ENCODE results near the gene ARL8B. TPM values are rescaled to one million over a fixed set of nuclear protein-coding genes. Genes with fewer than 3 reads are reported as not detected.
"Not testable (repeated sequence)": the region's sequence is repeated elsewhere in the genome, so short reads cannot be mapped to it uniquely, and the experiment has no call there.

Gene ARL8B
- total RNA-seq, 3 donors from 2014 or later = 66.7 to 89.4 (median 72.1) TPM

DNA sequence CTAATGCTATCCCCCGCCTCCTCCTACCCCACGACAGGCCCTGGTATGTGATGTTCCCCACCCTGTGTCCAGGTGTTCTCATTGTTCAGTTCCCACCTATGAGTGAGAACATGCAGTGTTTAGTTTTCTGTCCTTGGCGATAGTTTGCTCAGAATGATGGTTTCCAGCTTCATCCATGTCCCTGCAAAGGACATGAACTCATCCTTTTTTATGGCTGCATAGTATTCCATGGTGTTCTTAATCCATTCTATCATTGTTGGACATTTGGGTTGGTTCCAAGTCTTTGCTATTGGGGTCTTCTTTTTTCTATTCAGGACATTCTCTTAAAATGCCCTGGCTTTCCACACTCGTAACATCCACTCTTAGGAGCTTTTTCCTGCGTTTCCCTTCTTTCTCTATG is 25.1 kb downstream of the ARL8B start:
- not testable (repeated sequence) for H3K4me3 Mint-ChIP-seq; DNase-seq; H3K27me3 Mint-ChIP-seq (ENCODE audit: low read depth); ATAC-seq
- peaks cover 62% of the 10 kb centered on the region for H3K4me1 Mint-ChIP-seq (ENCODE audit: low read depth)
- peaks cover 13% of the 10 kb centered on the region for H3K9me3 Mint-ChIP-seq
- H3K36me3 Mint-ChIP-seq (ENCODE audit: insufficient read depth) = peaks cover 49% of the 10 kb centered on the region

- Mint-ChIP-seq H3K36me3 (ENCODE audit: insufficient read depth) (peaks cover 44% of the 10 kb centered on the region), H3K4me3 (no peak overlapping the region), H3K9me3 (peaks cover 16% of the 10 kb centered on the region), H3K27me3 (ENCODE audit: low read depth) (no peaks in the 10 kb centered on the region), H3K4me1 (ENCODE audit: low read depth) (peaks cover 62% of the 10 kb centered on the region)
- DNase-seq (no peak), ATAC-seq (no peak)
Measured at GRCh38 chr3:5149306-5149880, 27.3 kb downstream of the ARL8B start.

GRCh38 chr3:5151586-5151985 is 29.5 kb downstream of the ARL8B start:
- H3K9me3 Mint-ChIP-seq = peaks cover 11% of the 10 kb centered on the region
- no peak for ATAC-seq
- H3K36me3 Mint-ChIP-seq (ENCODE audit: insufficient read depth) = peaks cover 31% of the 10 kb centered on the region
- H3K4me3 Mint-ChIP-seq = no peak overlapping the region
- no peak for DNase-seq
- H3K27me3 Mint-ChIP-seq (ENCODE audit: low read depth) = no peaks in the 10 kb centered on the region
- peaks cover 75% of the 10 kb centered on the region for H3K4me1 Mint-ChIP-seq (ENCODE audit: low read depth)

DNA sequence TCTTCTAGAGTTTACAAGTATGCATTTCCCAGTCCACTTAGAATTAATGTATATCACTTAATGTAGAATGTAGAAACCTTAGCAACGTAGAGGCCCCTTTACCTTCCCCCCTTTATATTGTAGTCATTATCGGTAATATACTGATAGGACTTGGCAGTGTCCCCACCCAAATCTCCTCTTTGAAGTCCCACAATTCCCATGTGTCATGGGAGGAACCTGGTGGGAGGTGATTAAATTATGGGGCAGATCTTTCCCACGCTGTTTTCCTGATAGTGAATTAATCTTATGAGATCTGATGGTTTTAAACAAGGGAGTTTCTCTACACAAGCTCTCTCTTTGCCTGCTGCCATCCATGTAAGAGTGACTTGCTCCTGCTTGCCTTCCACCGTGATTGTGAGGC is 31.0 kb downstream of the ARL8B start:
- DNase-seq (no peak), ATAC-seq (no peak)
- H3K27me3 Mint-ChIP-seq (ENCODE audit: low read depth) = no peaks in the 10 kb centered on the region
- no peak overlapping the region for H3K4me3 Mint-ChIP-seq
- H3K9me3 Mint-ChIP-seq = peaks cover 3% of the 10 kb centered on the region
- peaks cover 20% of the 10 kb centered on the region for H3K36me3 Mint-ChIP-seq (ENCODE audit: insufficient read depth)
- H3K4me1 Mint-ChIP-seq (ENCODE audit: low read depth) = peaks cover 79% of the 10 kb centered on the region

DNA sequence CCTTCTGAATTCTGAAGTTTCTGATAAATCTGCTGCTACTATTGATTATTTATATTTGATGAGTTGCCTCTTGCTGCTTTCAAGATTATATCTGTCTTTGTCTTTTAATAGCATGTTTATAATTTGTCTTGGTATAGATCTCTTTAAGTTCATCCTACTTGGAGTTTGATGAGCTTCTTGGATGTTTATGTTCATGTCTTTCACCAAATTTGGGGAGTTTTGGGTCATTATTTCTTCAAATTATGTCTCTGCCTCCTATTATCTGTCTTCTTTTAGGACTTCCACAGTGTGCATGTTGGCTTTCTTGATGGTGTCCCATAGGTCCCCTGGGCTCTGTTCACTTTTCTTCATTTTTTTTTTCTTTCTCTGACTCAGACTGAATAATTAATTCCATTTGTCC is 33.1 kb downstream of the ARL8B start:
- peaks cover 69% of the 10 kb centered on the region for H3K4me1 Mint-ChIP-seq (ENCODE audit: low read depth)
- no peaks in the 10 kb centered on the region for H3K27me3 Mint-ChIP-seq (ENCODE audit: low read depth)
- DNase-seq = no peak
- no peak overlapping the region for H3K4me3 Mint-ChIP-seq
- no peak for ATAC-seq
- H3K9me3 Mint-ChIP-seq = peaks cover 3% of the 10 kb centered on the region
- H3K36me3 Mint-ChIP-seq (ENCODE audit: insufficient read depth) = peaks cover 10% of the 10 kb centered on the region

- H3K9me3 Mint-ChIP-seq = no peaks in the 10 kb centered on the region
- no peak for DNase-seq
- H3K4me1 Mint-ChIP-seq (ENCODE audit: low read depth) = peaks cover 74% of the 10 kb centered on the region
- H3K36me3 Mint-ChIP-seq (ENCODE audit: insufficient read depth) = peaks cover 7% of the 10 kb centered on the region
- no peak for ATAC-seq
- no peaks in the 10 kb centered on the region for H3K27me3 Mint-ChIP-seq (ENCODE audit: low read depth)
- no peak overlapping the region for H3K4me3 Mint-ChIP-seq
Measured at GRCh38 chr3:5160321-5160720, 38.2 kb downstream of the ARL8B start.

- ATAC-seq (peak; percentile 51 to 60), DNase-seq (no peak)
- H3K4me3 Mint-ChIP-seq = no peak overlapping the region
- H3K27me3 Mint-ChIP-seq (ENCODE audit: low read depth) = no peaks in the 10 kb centered on the region
- peaks cover 6% of the 10 kb centered on the region for H3K36me3 Mint-ChIP-seq (ENCODE audit: insufficient read depth)
- peaks cover 71% of the 10 kb centered on the region for H3K4me1 Mint-ChIP-seq (ENCODE audit: low read depth)
- no peaks in the 10 kb centered on the region for H3K9me3 Mint-ChIP-seq
Measured at GRCh38 chr3:5160940-5161858, 39.1 kb downstream of the ARL8B start.

- no peaks in the 10 kb centered on the region for H3K9me3 Mint-ChIP-seq
- no peak overlapping the region for H3K4me3 Mint-ChIP-seq
- no peak for ATAC-seq
- H3K4me1 Mint-ChIP-seq (ENCODE audit: low read depth) = peaks cover 70% of the 10 kb centered on the region
- H3K27me3 Mint-ChIP-seq (ENCODE audit: low read depth) = no peaks in the 10 kb centered on the region
- DNase-seq = no peak
- peaks cover 3% of the 10 kb centered on the region for H3K36me3 Mint-ChIP-seq (ENCODE audit: insufficient read depth)
Measured at GRCh38 chr3:5162102-5162501, 40.0 kb downstream of the ARL8B start.

DNA sequence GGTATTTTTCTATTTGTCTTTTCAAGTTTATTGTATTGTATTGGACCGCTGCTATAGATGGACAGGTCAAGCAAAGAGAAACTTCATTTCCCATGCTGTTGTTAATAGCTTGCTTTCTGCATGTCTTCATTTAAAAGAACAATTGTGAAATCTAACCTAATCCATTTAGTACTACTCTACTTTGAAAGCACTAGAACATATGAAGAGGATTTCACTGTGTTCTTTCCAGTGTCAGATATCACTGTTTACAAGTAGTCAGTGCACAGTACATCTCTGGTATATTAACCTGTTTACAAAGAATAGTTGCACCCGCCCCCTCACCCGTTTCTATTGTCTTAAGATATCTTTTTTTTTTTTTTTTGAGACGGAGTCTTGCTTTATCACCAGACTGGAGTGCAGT is 43.6 kb downstream of the ARL8B start:
- DNase-seq = no peak
- Mint-ChIP-seq H3K4me3 (no peak overlapping the region), H3K27me3 (ENCODE audit: low read depth) (no peaks in the 10 kb centered on the region), H3K9me3 (no peaks in the 10 kb centered on the region), H3K4me1 (ENCODE audit: low read depth) (peaks cover 59% of the 10 kb centered on the region), H3K36me3 (ENCODE audit: insufficient read depth) (no peaks in the 10 kb centered on the region)
- no peak for ATAC-seq

GRCh38 chr3:5166846-5167245 is 44.8 kb downstream of the ARL8B start:
- H3K27me3 Mint-ChIP-seq (ENCODE audit: low read depth) = no peaks in the 10 kb centered on the region
- DNase-seq (no peak), ATAC-seq (no peak)
- H3K9me3 Mint-ChIP-seq = no peaks in the 10 kb centered on the region
- H3K4me3 Mint-ChIP-seq = no peak overlapping the region
- peaks cover 5% of the 10 kb centered on the region for H3K36me3 Mint-ChIP-seq (ENCODE audit: insufficient read depth)
- H3K4me1 Mint-ChIP-seq (ENCODE audit: low read depth) = peaks cover 47% of the 10 kb centered on the region

- DNase-seq = no peak
- no peaks in the 10 kb centered on the region for H3K27me3 Mint-ChIP-seq (ENCODE audit: low read depth)
- no peaks in the 10 kb centered on the region for H3K9me3 Mint-ChIP-seq
- peaks cover 9% of the 10 kb centered on the region for H3K36me3 Mint-ChIP-seq (ENCODE audit: insufficient read depth)
- no peak overlapping the region for H3K4me3 Mint-ChIP-seq
- peaks cover 40% of the 10 kb centered on the region for H3K4me1 Mint-ChIP-seq (ENCODE audit: low read depth)
- ATAC-seq = no peak
Measured at GRCh38 chr3:5168110-5168509, 46.0 kb downstream of the ARL8B start.

- ATAC-seq = no peak
- no peak for DNase-seq
- H3K4me1 Mint-ChIP-seq (ENCODE audit: low read depth) = peaks cover 26% of the 10 kb centered on the region
- no peaks in the 10 kb centered on the region for H3K9me3 Mint-ChIP-seq
- H3K27me3 Mint-ChIP-seq (ENCODE audit: low read depth) = no peaks in the 10 kb centered on the region
- H3K4me3 Mint-ChIP-seq = no peak overlapping the region
- H3K36me3 Mint-ChIP-seq (ENCODE audit: insufficient read depth) = peaks cover 16% of the 10 kb centered on the region
Measured at GRCh38 chr3:5169807-5170206, 47.7 kb downstream of the ARL8B start.

DNA sequence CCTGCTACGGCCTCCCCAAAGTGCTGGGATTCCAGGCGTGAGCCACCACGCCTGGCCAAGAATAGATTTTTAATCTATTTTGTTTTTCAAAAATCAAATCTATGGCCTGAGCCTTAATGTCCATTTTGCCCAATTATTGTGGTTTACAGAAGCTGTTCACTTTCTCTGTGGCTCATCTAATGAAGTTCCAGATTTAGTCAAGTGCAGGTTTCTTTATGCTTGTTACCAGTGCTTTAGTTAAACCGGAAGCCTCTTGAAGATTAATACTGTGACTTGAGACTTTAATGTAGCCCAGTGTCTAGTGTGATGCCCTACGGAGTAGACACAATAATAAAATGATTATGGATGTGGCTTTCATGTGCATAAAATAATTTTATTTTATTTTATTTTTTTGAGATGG is 48.9 kb downstream of the ARL8B start:
- Mint-ChIP-seq H3K4me1 (ENCODE audit: low read depth) (peaks cover 16% of the 10 kb centered on the region), H3K9me3 (no peaks in the 10 kb centered on the region), H3K36me3 (ENCODE audit: insufficient read depth) (peaks cover 18% of the 10 kb centered on the region)

GRCh38 chr3:5172018-5172417 is 49.9 kb downstream of the ARL8B start:
- H3K36me3 Mint-ChIP-seq (ENCODE audit: insufficient read depth) = peaks cover 18% of the 10 kb centered on the region
- H3K4me3 Mint-ChIP-seq = no peak overlapping the region

More for the DNA sequence above, 48.9 kb downstream of the ARL8B start:
- Mint-ChIP-seq H3K27me3 (ENCODE audit: low read depth) (no peaks in the 10 kb centered on the region), H3K4me3 (no peak overlapping the region)
- no peak for DNase-seq
- ATAC-seq = no peak

DNA sequence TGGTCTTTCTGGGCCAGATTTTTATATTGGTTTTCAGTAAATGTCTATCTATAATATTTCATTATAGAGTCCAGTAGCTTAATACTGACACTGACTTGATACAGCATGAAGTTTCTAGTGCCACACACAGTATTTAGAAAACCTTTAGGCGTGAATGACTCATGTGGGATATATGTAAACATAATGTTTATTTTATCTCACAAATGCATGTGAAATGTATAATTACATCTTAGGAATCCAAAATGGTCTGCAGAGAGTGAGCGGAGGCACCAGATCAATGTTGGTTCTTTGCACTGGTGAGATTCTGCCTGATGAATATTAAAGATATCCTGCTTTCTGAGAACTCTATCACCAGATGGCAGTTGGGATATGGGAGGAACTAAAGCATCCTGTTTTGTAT is 56.9 kb downstream of the ARL8B start:
- DNase-seq; H3K4me3 Mint-ChIP-seq; ATAC-seq; H3K9me3 Mint-ChIP-seq; H3K27me3 Mint-ChIP-seq (ENCODE audit: low read depth): not testable (repeated sequence)
- Mint-ChIP-seq H3K36me3 (ENCODE audit: insufficient read depth) (peaks cover 26% of the 10 kb centered on the region), H3K4me1 (ENCODE audit: low read depth) (peaks cover 17% of the 10 kb centered on the region)

More at GRCh38 chr3:5172018-5172417, 49.9 kb downstream of the ARL8B start:
- Mint-ChIP-seq H3K27me3 (ENCODE audit: low read depth) (no peaks in the 10 kb centered on the region), H3K9me3 (no peaks in the 10 kb centered on the region), H3K4me1 (ENCODE audit: low read depth) (peaks cover 9% of the 10 kb centered on the region)
- no peak for DNase-seq
- no peak for ATAC-seq

All from activated T-cell treated with anti-CD3 and anti-CD28 coated beads, Interleukin-2, amount 50 U/mL, for 4 hours (primary cell).